Measurements from ENCODE around the gene PDHA1. TPM values are rescaled to one million over a fixed set of nuclear protein-coding genes. Genes with fewer than 3 reads are reported as not detected.

The PDHA1 gene
- total and polyA plus RNA-seq, 9 of the 15 experiments (the other 6 are each of a cell fraction or from before 2014, with no cell fraction given): 352 to 882 (median 446) TPM

- no peak for TF ChIP-seq ETV1 (tag; conservative IDR thresholded peaks at IDR 0.05; ENCODE audit: low read depth)
- TF ChIP-seq PHF8 (IDR thresholded peaks at IDR 0.05; ENCODE audit: borderline replicate concordance, low read length): peak; percentile 83
- 0 out of 4 replicates have a peak, but pooled peaks of 1 of the 2 experiments have one; percentile 39 for TF ChIP-seq FOXK2 (conservative IDR thresholded peaks at IDR 0.05 in 1 of 2, IDR thresholded peaks at IDR 0.05 in 1 of 2; ENCODE audit: low read depth in 2 of 2)
- TF ChIP-seq PHB (CRISPR knock-in tag; IDR thresholded peaks at IDR 0.05): no peak
- TF ChIP-seq ATF7 (IDR thresholded peaks at IDR 0.05): peak; percentile 75; the same call in 1 of the 2 replicates
- no peak for TF ChIP-seq SFPQ (IDR thresholded peaks at IDR 0.05; ENCODE audit: low read depth, low read length)
- TF ChIP-seq PHF20 (IDR thresholded peaks at IDR 0.05; ENCODE audit: partially characterized antibody): peak; percentile 51
- no peak for TF ChIP-seq CHAMP1 (IDR thresholded peaks at IDR 0.05)
- TF ChIP-seq, protein P1, sequence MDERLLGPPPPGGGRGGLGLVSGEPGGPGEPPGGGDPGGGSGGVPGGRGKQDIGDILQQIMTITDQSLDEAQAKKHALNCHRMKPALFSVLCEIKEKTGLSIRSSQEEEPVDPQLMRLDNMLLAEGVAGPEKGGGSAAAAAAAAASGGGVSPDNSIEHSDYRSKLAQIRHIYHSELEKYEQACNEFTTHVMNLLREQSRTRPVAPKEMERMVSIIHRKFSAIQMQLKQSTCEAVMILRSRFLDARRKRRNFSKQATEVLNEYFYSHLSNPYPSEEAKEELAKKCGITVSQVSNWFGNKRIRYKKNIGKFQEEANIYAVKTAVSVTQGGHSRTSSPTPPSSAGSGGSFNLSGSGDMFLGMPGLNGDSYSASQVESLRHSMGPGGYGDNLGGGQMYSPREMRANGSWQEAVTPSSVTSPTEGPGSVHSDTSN (CRISPR knock-in tag; IDR thresholded peaks at IDR 0.05; ENCODE audit: low read depth): no peak
- TF ChIP-seq, protein P1 (tag; conservative IDR thresholded peaks at IDR 0.05; ENCODE audit: low read depth): no peak
- peak; percentile 77 for TF ChIP-seq SP1 (CRISPR knock-in tag; IDR thresholded peaks at IDR 0.05)
- peak; percentile 80 for TF ChIP-seq SUPT5H (IDR thresholded peaks at IDR 0.05)
- peak; percentile 58; the same call in 1 of the 2 replicates for TF ChIP-seq POLR2H (tag; IDR thresholded peaks at IDR 0.05; ENCODE audit: low read depth)
- peak in 1 of 2 experiments; percentile 48; a peak in 1 of 4 replicates for TF ChIP-seq SRF (CRISPR knock-in tag; IDR thresholded peaks at IDR 0.05)
- TF ChIP-seq, protein P2, sequence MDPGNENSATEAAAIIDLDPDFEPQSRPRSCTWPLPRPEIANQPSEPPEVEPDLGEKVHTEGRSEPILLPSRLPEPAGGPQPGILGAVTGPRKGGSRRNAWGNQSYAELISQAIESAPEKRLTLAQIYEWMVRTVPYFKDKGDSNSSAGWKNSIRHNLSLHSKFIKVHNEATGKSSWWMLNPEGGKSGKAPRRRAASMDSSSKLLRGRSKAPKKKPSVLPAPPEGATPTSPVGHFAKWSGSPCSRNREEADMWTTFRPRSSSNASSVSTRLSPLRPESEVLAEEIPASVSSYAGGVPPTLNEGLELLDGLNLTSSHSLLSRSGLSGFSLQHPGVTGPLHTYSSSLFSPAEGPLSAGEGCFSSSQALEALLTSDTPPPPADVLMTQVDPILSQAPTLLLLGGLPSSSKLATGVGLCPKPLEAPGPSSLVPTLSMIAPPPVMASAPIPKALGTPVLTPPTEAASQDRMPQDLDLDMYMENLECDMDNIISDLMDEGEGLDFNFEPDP (CRISPR knock-in tag; IDR thresholded peaks at IDR 0.05): no peak
- peak in 1 of 3 experiments; percentile 6 for TF ChIP-seq YY1 (IDR thresholded peaks at IDR 0.05; ENCODE audit: borderline replicate concordance in 1 of 3, control insufficient read depth in 1 of 3, extremely low read depth in 1 of 3, insufficient read depth in 3 of 3, insufficient read length in 1 of 3, insufficient replicate concordance in 2 of 3, low read depth in 1 of 3, low read length in 2 of 3)
- peak; percentile 85 for TF ChIP-seq RBFOX2 (IDR thresholded peaks at IDR 0.05; ENCODE audit: low read depth, low read length)
These were observed at the start of gene PDHA1 (continued) for GRCh38 chrX:19343535-19344408.

All from K562 (cell line).